OCI-LY7 (cell line): ENCODE results near the gene ANKMY1. TPM values are rescaled to one million over a fixed set of nuclear protein-coding genes. Genes with fewer than 3 reads are reported as not detected.
"Not testable (repeated sequence)": the region's sequence is repeated elsewhere in the genome, so short reads cannot be mapped to it uniquely, and the experiment has no call there.

Experiments
- BruUV-seq: library from RNA; stranded (reverse); fragments of 400-500 nt; replicated peaks from 2 replicates; lab custom pipeline; 2021; lab: Mats Ljungman, UMichigan
- CTCF ChIA-PET: fragments of 300-600 bp; sonication (Branson Sonifier 250); formaldehyde crosslinking; loops from one replicate; lab custom pipeline; 2022; ENCODE audit warnings: antibody characterized with exemption; ENCODE audit not compliant: unreplicated experiment; lab: Charles Lee
- POLR2A ChIA-PET: fragments of 300-600 bp; sonication (Branson Sonifier 250); formaldehyde crosslinking; loops from one replicate; lab custom pipeline; 2022; ENCODE audit warnings: antibody characterized with exemption; lab: Charles Lee
- DNase-seq: peaks from one replicate; pipeline ENCODE4 v3.0.0-alpha.2; 2015; ENCODE audit warnings: low spot score
- H2AFZ ChIP-seq: fragments of 200-600 bp; sonication (generic), shearing (Covaris generic); 2 replicates; pipeline ENCODE4 v1.6.1; 2014; ENCODE audit warnings: mild to moderate bottlenecking, antibody characterized with exemption, low read length, moderate library complexity
- H3K27ac ChIP-seq: fragments of 200-600 bp; sonication (generic); 2 replicates; pipeline ENCODE4 v1.5.1; 2014; ENCODE audit warnings: mixed run types, low read depth, mild to moderate bottlenecking, moderate library complexity, low read length, inconsistent platforms; ENCODE audit not compliant: poor library complexity, severe bottlenecking
- H3K36me3 ChIP-seq: fragments of 200-600 bp; sonication (generic); 2 replicates; pipeline ENCODE4 v1.6.1; 2014; ENCODE audit warnings: mild to moderate bottlenecking, antibody characterized with exemption, low read length, moderate library complexity, mixed read lengths; ENCODE audit not compliant: insufficient read depth
- H3K4me1 ChIP-seq: fragments of 200-600 bp; sonication (generic); 2 replicates; pipeline ENCODE4 v1.5.1; 2014; ENCODE audit warnings: mild to moderate bottlenecking, low read length; ENCODE audit not compliant: insufficient read depth, poor library complexity, severe bottlenecking
- H3K4me2 ChIP-seq: fragments of 200-600 bp; sonication (generic); 2 replicates; pipeline ENCODE4 v1.6.1; 2014; ENCODE audit warnings: mild to moderate bottlenecking, low read length
- H3K4me3 ChIP-seq: fragments of 200-600 bp; sonication (generic); 2 replicates; pipeline ENCODE4 v1.5.1; 2014; ENCODE audit warnings: mild to moderate bottlenecking, low read depth, low read length; ENCODE audit not compliant: poor library complexity, severe bottlenecking
- H3K79me2 ChIP-seq: fragments of 200-600 bp; sonication (generic); 2 replicates; pipeline ENCODE4 v1.6.1; 2016; ENCODE audit warnings: low read depth, mild to moderate bottlenecking, low read length, moderate library complexity, mixed read lengths; ENCODE audit not compliant: insufficient read depth
- H3K9me2 ChIP-seq: fragments of 200-600 bp; sonication (generic); 2 replicates; pipeline ENCODE4 v1.6.1; 2016; ENCODE audit warnings: mild to moderate bottlenecking, low read length, mixed read lengths; ENCODE audit not compliant: insufficient read depth
- H3K9me3 ChIP-seq: fragments of 200-600 bp; sonication (generic); 2 replicates; pipeline ENCODE4 v1.6.1; 2014; ENCODE audit warnings: mild to moderate bottlenecking, mixed run types, low read length, mixed read lengths
- H4K20me1 ChIP-seq: fragments of 200-600 bp; sonication (generic); 2 replicates; pipeline ENCODE4 v1.6.1; 2014; ENCODE audit warnings: mild to moderate bottlenecking, antibody characterized with exemption, low read length, moderate library complexity, mixed read lengths; ENCODE audit not compliant: insufficient read depth
- EZH2phosphoT487 ChIP-seq: fragments of 200-600 bp; sonication (generic); IDR thresholded peaks from 2 replicates; pipeline ENCODE4 v1.6.1; 2018; ENCODE audit warnings: low read depth, borderline replicate concordance, mild to moderate bottlenecking, mixed run types, antibody characterized with exemption, low read length, moderate library complexity, mixed read lengths
- intact Hi-C: fragments of 100-400 bp; cut with micrococcal nuclease; formaldehyde crosslinking; loops from one replicate; pipeline ENCODE4 v1.10.0; 2022; ENCODE audit not compliant: unreplicated experiment
- total RNA-seq, 2 experiments: library from RNA; depleted of rRNA in 1 of 2; stranded (reverse); fragments of >200 nt in 1 of 2; shearing (Covaris generic) in 1 of 2; gene quantifications; 2 replicates each; pipeline ENCODE4 v1.2.3, GENCODE V29; 2014 to 2022
- TF ChIP-seq, protein P1 (sequence below): fragments of 200-600 bp; sonication (generic); conservative IDR thresholded peaks from 2 replicates; pipeline ENCODE4 v1.5.1; 2014; ENCODE audit warnings: mild to moderate bottlenecking, antibody characterized with exemption, low read length, moderate library complexity, mixed read lengths

The ANKMY1 gene
- total RNA-seq, 2 experiments from 2014 or later, result 30.6 to 65.9 TPM

DNA sequence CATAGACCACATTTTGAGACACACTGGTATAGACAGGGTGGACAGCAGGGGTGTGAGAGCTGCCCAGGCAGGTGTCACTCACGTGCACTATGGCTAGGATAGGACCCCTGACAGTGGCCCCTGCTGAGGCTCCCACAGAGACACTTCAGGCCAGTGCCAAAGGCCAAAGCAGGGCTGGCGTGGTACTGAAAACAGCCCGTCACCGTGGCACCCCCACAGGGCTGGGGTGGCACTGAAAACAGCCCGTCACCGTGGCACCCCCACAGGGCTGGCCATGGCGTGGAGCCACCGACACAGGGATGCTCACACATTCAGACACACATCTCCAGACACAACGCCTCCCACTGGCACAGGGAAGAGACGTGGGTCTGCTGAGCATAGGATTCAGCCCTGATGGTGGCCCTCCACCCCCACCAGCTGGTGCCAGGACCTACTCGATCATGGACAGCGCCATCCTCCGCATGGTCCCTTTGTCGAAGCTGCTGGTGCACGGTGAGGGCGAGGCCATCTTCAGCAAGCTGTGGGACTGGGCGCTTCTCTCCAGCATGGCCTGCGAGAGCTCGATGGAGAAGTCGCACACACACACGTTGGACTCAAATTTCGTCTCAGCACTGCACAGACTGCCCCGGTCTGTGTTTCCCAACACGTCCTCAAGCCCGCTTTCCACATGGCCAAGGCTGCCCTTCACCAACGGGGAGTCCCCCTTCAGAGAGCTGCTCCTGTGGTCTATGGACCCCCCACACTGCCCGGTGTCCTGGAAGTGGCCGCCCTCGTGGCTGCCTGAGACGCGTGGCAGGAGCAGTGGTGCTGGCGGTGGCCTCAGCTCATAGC is 34.1 kb downstream of the ANKMY1 start:
- H3K79me2 ChIP-seq, result no peaks in the 10 kb centered on the region
- peaks cover 34% of the 10 kb centered on the region for H3K9me3 ChIP-seq
- ChIA-PET CTCF (no interaction called here), POLR2A (no interaction called here)
- no peak overlapping the region for H3K27ac ChIP-seq
- intact Hi-C loops, result no loop called here
- no peak overlapping the region for H2AFZ ChIP-seq
- BruUV-seq, result no TSS peak
- no peaks in the 10 kb centered on the region for H4K20me1 ChIP-seq
- TF ChIP-seq EZH2phosphoT487, result no peak
- TF ChIP-seq, protein P1, sequence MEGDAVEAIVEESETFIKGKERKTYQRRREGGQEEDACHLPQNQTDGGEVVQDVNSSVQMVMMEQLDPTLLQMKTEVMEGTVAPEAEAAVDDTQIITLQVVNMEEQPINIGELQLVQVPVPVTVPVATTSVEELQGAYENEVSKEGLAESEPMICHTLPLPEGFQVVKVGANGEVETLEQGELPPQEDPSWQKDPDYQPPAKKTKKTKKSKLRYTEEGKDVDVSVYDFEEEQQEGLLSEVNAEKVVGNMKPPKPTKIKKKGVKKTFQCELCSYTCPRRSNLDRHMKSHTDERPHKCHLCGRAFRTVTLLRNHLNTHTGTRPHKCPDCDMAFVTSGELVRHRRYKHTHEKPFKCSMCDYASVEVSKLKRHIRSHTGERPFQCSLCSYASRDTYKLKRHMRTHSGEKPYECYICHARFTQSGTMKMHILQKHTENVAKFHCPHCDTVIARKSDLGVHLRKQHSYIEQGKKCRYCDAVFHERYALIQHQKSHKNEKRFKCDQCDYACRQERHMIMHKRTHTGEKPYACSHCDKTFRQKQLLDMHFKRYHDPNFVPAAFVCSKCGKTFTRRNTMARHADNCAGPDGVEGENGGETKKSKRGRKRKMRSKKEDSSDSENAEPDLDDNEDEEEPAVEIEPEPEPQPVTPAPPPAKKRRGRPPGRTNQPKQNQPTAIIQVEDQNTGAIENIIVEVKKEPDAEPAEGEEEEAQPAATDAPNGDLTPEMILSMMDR, result no peak
- no peak overlapping the region for H3K4me2 ChIP-seq
- no peaks in the 10 kb centered on the region for H3K9me2 ChIP-seq
- no peaks in the 10 kb centered on the region for H3K4me1 ChIP-seq
- no peak overlapping the region for H3K4me3 ChIP-seq
- H3K36me3 ChIP-seq, result peaks cover 72% of the 10 kb centered on the region
- DNase-seq, result no peak

- H3K9me3 ChIP-seq, result peaks cover 34% of the 10 kb centered on the region
- H3K9me2 ChIP-seq, result no peaks in the 10 kb centered on the region
- no peak overlapping the region for H3K4me2 ChIP-seq
- H3K36me3 ChIP-seq, result peaks cover 66% of the 10 kb centered on the region
- no peak for DNase-seq
- no peak overlapping the region for H2AFZ ChIP-seq
- no peaks in the 10 kb centered on the region for H3K79me2 ChIP-seq
- ChIA-PET POLR2A (no interaction called here), CTCF (no interaction called here)
- TF ChIP-seq, protein P1, result no peak
- TF ChIP-seq EZH2phosphoT487, result no peak
- BruUV-seq, result no TSS peak
- H3K27ac ChIP-seq, result no peak overlapping the region
- H3K4me1 ChIP-seq, result no peaks in the 10 kb centered on the region
- H3K4me3 ChIP-seq, result no peak overlapping the region
- intact Hi-C loops, result no loop called here
- no peaks in the 10 kb centered on the region for H4K20me1 ChIP-seq
Measured at GRCh38 chr2:240522406-240522805, 35.4 kb downstream of the ANKMY1 start.

DNA sequence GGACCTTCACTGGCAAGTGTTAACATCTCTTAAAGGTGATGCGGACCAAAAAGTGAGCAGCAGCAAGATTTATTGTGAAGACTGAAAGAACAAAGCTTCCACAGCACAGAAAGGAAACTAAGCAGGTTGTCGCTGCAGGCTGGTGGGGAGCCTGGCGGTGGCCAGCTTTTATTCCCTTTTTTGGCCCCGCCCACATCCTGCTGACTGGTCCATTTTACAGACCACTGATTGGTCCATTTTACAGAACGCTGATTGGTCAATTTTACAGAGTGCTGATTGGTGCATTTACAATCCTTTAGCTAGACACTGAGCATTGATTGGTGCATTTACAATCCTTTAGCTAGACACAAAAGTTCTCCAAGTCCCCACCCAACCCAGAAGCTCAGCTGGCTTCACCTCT is 35.9 kb downstream of the ANKMY1 start:
- H3K79me2 ChIP-seq, H4K20me1 ChIP-seq, H3K4me2 ChIP-seq, BruUV-seq, CTCF ChIA-PET, POLR2A ChIA-PET, H3K4me1 ChIP-seq, DNase-seq, H3K4me3 ChIP-seq, H3K27ac ChIP-seq, H2AFZ ChIP-seq, intact Hi-C loops, H3K9me2 ChIP-seq: not testable (repeated sequence)
- Histone ChIP-seq H3K9me3 (peaks cover 34% of the 10 kb centered on the region), H3K36me3 (peaks cover 64% of the 10 kb centered on the region)
